ENCODE measurements around the gene NCMAP. TPM values are rescaled to one million over a fixed set of nuclear protein-coding genes. Genes with fewer than 3 reads are reported as not detected.

The NCMAP gene
- total and polyA plus RNA-seq, 2 of the 4 experiments (the other 2 are of a cell fraction) = not detected

DNA sequence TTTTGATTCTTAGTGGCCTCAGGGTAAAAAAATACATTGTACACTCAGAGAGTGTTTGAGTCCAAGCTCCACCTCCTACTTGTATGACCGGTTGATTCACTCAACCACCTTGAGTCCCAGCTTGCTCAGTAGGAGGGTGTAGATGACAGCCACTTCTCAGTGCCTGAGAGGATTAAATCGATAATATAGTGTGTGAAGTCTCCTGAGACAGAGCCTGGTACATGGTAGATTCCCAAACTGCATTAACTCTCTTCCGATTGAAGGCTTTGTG, 38.4 kb downstream of the NCMAP start:
- ChIA-PET CTCF (interaction anchor here (0.6 kb wide), 1 partner anchor 147 kb away, joined by 3 read pairs; no protein-coding TSS in a partner anchor), POLR2A (ENCODE audit: unreplicated experiment) (no interaction called here)
- H2AFZ ChIP-seq (replicated peaks; ENCODE audit: low read length, poor library complexity) = no peak overlapping the region
- ATAC-seq (ENCODE audit: low read depth) = no peak
- H4K91ac ChIP-seq (ENCODE audit: insufficient read depth, low read depth, low read length) = no peak overlapping the region
- H2AK9ac ChIP-seq (replicated peaks; ENCODE audit: low read depth, low read length, poor library complexity) = no peak overlapping the region
- dilution Hi-C loops (cut with HindIII; ENCODE audit: low sequenced_read_pairs, unreplicated experiment) = no loop called here
- H4K5ac ChIP-seq (ENCODE audit: low read depth, low read length) = no peak overlapping the region
- no peak overlapping the region for H2AK5ac ChIP-seq (ENCODE audit: low read depth, low read length)
- H3K79me1 ChIP-seq (ENCODE audit: low read depth in 1 of 2, low read length in 2 of 2) = no peaks in the 10 kb centered on the region
- WGBS, 2 experiments (ENCODE audit: extremely low coverage in 2 of 2, insufficient read length in 1 of 2) = 80% methylated on average over 1 of the region's 3 CpGs; no CpG with 5 or more reads in 1 of the 2 experiments
- no peak overlapping the region for H4K8ac ChIP-seq (ENCODE audit: low read depth in 2 of 2, low read length in 2 of 2)
- H3K56ac ChIP-seq (ENCODE audit: extremely low read depth, insufficient read depth, low read length) = no peak overlapping the region
- no TSS peak for BruUV-seq (replicated peaks)
- H3K4me1 ChIP-seq (ENCODE audit: control insufficient read depth, insufficient read depth, low read length) = no peaks in the 10 kb centered on the region
- no peak overlapping the region for H3K14ac ChIP-seq (replicated peaks; ENCODE audit: low read depth, low read length)
- no peak overlapping the region for H3K9ac ChIP-seq (ENCODE audit: low read depth, low read length)
- H2BK120ac ChIP-seq (ENCODE audit: low read depth, low read length) = no peak overlapping the region
- H3K18ac ChIP-seq (ENCODE audit: low read depth, low read length) = no peak overlapping the region
- no peaks in the 10 kb centered on the region for H4K20me1 ChIP-seq (ENCODE audit: insufficient read depth, low read length)
- in situ Hi-C loops (cut with MboI; ENCODE audit: low sequenced_read_pairs) = no loop called here
- H3K9me3 ChIP-seq (ENCODE audit: control insufficient read depth, insufficient read depth, low read length) = no peaks in the 10 kb centered on the region
- no peak for DNase-seq
- H3K27ac ChIP-seq (ENCODE audit: insufficient read depth, low read length) = no peak overlapping the region
- H3K27me3 ChIP-seq (ENCODE audit: control insufficient read depth, insufficient read depth, low read length) = peaks cover 18% of the 10 kb centered on the region
- TF ChIP-seq CEBPB (IDR thresholded peaks at IDR 0.05; ENCODE audit: low read depth, low read length) (no peak), RFX5 (IDR thresholded peaks at IDR 0.05; ENCODE audit: low read depth, low read length) (no peak), MAZ (IDR thresholded peaks at IDR 0.05; ENCODE audit: borderline replicate concordance, low read depth, low read length) (no peak), MAFK (IDR thresholded peaks at IDR 0.05; ENCODE audit: low read depth, low read length) (no peak), NFE2L2 (IDR thresholded peaks at IDR 0.05; ENCODE audit: low read depth, low read length) (no peak), BHLHE40 (IDR thresholded peaks at IDR 0.05; ENCODE audit: low read depth, low read length) (no peak), SMC3 (IDR thresholded peaks at IDR 0.05; ENCODE audit: low read depth, low read length) (no peak), RCOR1 (IDR thresholded peaks at IDR 0.05; ENCODE audit: insufficient replicate concordance, low read length) (no peak), POLR2A (IDR thresholded peaks at IDR 0.05; ENCODE audit: low read depth, low read length) (no peak), FOS (IDR thresholded peaks at IDR 0.05; ENCODE audit: low read depth, low read length) (no peak), CHD1 (IDR thresholded peaks at IDR 0.05; ENCODE audit: low read depth, low read length) (no peak), RAD21 (IDR thresholded peaks at IDR 0.05; ENCODE audit: low read length) (no peak), MXI1 (IDR thresholded peaks at IDR 0.05; ENCODE audit: borderline replicate concordance, low read depth, low read length) (no peak)
- TF ChIP-seq, protein P1, sequence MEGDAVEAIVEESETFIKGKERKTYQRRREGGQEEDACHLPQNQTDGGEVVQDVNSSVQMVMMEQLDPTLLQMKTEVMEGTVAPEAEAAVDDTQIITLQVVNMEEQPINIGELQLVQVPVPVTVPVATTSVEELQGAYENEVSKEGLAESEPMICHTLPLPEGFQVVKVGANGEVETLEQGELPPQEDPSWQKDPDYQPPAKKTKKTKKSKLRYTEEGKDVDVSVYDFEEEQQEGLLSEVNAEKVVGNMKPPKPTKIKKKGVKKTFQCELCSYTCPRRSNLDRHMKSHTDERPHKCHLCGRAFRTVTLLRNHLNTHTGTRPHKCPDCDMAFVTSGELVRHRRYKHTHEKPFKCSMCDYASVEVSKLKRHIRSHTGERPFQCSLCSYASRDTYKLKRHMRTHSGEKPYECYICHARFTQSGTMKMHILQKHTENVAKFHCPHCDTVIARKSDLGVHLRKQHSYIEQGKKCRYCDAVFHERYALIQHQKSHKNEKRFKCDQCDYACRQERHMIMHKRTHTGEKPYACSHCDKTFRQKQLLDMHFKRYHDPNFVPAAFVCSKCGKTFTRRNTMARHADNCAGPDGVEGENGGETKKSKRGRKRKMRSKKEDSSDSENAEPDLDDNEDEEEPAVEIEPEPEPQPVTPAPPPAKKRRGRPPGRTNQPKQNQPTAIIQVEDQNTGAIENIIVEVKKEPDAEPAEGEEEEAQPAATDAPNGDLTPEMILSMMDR (conservative IDR thresholded peaks at IDR 0.05; ENCODE audit: low read depth, low read length) = no peak
- TF ChIP-seq, protein P2, sequence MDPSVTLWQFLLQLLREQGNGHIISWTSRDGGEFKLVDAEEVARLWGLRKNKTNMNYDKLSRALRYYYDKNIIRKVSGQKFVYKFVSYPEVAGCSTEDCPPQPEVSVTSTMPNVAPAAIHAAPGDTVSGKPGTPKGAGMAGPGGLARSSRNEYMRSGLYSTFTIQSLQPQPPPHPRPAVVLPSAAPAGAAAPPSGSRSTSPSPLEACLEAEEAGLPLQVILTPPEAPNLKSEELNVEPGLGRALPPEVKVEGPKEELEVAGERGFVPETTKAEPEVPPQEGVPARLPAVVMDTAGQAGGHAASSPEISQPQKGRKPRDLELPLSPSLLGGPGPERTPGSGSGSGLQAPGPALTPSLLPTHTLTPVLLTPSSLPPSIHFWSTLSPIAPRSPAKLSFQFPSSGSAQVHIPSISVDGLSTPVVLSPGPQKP (IDR thresholded peaks at IDR 0.05; ENCODE audit: borderline replicate concordance, low read depth, low read length) = no peak
- TF ChIP-seq, protein P3, sequence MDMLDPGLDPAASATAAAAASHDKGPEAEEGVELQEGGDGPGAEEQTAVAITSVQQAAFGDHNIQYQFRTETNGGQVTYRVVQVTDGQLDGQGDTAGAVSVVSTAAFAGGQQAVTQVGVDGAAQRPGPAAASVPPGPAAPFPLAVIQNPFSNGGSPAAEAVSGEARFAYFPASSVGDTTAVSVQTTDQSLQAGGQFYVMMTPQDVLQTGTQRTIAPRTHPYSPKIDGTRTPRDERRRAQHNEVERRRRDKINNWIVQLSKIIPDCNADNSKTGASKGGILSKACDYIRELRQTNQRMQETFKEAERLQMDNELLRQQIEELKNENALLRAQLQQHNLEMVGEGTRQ (IDR thresholded peaks at IDR 0.05; ENCODE audit: low read depth, low read length) = no peak
- no peaks in the 10 kb centered on the region for H3K36me3 ChIP-seq (ENCODE audit: control insufficient read depth, insufficient read depth, low read length)
- no peak overlapping the region for H3K4ac ChIP-seq (ENCODE audit: low read depth, low read length)
- no peak overlapping the region for H2BK15ac ChIP-seq (ENCODE audit: low read depth, low read length)
- H3K4me3 ChIP-seq (ENCODE audit: insufficient read depth, low read depth, low read length) = no peak overlapping the region
- no peak overlapping the region for H2BK20ac ChIP-seq (ENCODE audit: low read depth, low read length)
- H3K23ac ChIP-seq (ENCODE audit: low read depth, low read length) = no peak overlapping the region
- no peak overlapping the region for H3K4me2 ChIP-seq (ENCODE audit: low read depth, low read length)
- H3K9me1 ChIP-seq (ENCODE audit: insufficient read depth, low read length) = no peaks in the 10 kb centered on the region
- no peak overlapping the region for H2BK5ac ChIP-seq (ENCODE audit: low read depth, low read length, poor library complexity, severe bottlenecking)
- intact Hi-C loops (cut with micrococcal nuclease) = no loop called here
